ENCODE data around the gene FOXP1.

Gene FOXP1

GRCh38 chr3:71469138-71469435, 114.4 kb downstream of the FOXP1 start:
- DNase-seq: no peak

DNA sequence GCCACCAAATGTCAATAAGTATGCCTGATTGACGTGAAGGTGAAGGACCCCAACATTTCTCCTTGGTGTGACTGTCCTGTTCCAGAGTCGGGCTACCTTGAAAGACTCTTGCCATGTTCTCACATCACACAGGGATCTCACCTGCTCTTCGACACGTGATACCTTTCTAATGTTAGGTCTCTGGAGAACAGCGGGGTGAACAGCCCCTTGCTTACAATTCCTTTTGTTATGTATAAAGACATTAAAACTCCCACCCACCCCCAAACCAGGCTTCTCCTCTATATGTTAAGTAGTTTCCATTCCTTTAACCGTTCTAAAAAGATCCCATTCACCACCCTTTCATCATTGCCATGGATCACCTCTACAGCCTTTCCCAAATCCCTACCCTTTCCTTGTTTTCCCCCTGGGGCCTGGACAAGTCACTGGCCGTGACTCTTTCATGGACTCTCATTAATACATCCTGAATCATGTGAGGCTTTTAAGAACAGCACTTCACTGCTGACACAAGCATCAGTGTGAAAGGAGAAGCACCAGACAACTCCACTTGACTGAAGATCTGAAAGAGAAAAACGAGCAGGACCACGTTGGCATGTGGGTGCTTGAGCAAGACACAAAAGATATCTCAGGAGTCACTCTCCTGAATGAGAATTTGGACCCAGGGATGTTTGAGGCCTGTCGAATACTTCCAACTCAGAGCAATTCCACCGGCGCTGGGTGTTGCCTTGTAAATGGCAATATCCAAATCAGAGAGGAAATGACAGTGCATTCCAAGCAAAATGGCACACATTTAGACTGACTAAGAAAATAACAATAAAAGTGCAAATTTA, 115.0 kb downstream of the FOXP1 start:
- DNase-seq: no peak

DNA sequence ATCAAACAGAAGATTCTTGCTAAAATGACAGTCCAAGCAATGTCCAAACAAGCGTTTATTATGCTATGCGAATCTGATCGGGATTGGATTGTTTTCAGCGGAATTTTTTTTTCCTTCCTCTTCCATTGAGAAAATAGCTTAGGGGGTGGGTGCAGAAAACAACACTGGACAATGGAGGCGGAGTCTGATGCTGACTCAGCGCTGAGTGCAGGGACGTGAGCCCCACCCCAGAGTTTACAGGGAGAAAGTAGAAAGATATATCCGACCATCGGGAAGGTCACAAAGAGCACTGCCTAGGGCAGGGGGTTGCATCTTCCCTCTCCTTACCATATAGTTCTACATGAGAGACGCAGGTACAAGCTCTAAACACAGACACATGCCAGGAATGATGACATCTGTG, 117.0 kb downstream of the FOXP1 start:
- DNase-seq: no peak

DNA sequence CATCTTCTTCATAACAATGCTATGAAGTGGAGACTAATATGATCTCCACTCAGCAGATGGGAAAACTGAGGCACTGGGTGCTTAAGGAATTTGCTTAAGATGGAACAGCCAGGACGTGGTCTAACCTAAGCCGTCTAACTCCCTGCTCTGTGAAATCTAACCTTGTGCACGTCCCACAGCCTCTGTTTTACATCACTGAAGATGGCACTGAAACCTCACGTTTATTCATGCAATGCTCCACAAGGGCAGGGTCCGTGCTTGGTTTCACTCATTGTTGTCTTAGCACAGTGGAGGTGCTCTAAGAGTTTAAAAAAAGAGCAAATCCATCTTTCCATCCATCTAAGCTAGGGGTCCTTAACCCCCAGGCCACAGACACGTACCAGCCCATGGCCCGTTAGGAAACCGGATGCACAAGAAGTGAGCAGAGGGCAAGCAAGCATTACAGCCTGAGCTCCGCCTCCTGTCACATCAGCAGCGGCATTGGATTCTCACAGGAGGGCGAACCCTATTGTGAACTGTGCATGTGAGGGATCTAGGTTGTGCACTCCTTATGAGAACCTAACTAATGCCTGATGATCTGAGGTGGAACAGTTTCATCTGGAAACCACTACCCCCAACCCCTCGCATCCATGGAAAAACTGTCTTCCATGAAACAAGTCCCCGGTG, 118.0 kb downstream of the FOXP1 start:
- no peak for DNase-seq

- DNase-seq: no peak
Observed at GRCh38 chr3:71464613-71465012, 118.9 kb downstream of the FOXP1 start.

GRCh38 chr3:71463617-71464016, 119.9 kb downstream of the FOXP1 start:
- DNase-seq: no peak

GRCh38 chr3:71462586-71462985, 120.9 kb downstream of the FOXP1 start:
- DNase-seq: no peak

- DNase-seq: no peak
Observed at GRCh38 chr3:71461749-71462483, 121.6 kb downstream of the FOXP1 start.

- DNase-seq: no peak
Observed at GRCh38 chr3:71461114-71461513, 122.4 kb downstream of the FOXP1 start.

GRCh38 chr3:71458895-71459294, 124.6 kb downstream of the FOXP1 start:
- DNase-seq: no peak

DNA sequence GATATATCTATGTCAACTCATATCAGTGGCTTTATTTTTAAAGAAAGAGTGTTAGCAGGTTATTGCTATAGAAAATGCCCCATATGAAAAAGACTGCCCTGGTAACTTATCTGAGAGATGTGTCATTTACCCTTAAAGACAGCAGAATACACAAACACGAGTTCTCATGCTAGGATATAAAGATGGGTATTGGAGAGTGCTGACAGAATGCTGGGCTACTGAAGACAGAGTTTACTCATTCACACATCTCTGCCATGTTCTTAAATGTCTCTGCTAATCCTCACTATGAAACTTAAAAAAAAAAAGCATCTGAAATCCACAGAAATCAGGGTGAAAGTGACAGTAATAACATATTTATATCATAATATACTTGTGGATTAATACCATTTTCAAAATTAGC, 126.7 kb downstream of the FOXP1 start:
- DNase-seq: no peak

DNA sequence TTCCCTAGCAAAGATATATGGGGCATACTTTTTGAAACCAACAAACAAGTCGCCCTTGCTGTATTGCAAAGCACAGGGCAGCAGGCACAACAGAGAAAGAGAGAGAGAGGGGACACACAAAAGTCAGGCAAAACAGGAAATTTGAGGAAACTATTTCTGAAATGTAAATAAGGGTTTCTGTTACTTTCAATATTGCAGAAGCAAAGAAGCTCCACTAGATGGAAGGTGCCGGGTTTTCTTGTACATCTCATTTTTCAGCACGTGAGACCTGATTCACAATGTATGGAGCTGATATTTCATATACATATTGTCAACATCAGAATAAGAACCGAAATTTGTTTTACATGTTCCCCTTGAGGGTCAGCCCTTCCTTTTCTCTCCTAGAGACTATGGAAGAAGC, 127.4 kb downstream of the FOXP1 start:
- no peak for DNase-seq

- DNase-seq: no peak
Observed at GRCh38 chr3:71454512-71455403, 128.8 kb downstream of the FOXP1 start.

- no peak for DNase-seq
Observed at GRCh38 chr3:71453822-71454511, 129.6 kb downstream of the FOXP1 start.

- DNase-seq: no peak
Observed at GRCh38 chr3:71453319-71453718, 130.2 kb downstream of the FOXP1 start.

DNA sequence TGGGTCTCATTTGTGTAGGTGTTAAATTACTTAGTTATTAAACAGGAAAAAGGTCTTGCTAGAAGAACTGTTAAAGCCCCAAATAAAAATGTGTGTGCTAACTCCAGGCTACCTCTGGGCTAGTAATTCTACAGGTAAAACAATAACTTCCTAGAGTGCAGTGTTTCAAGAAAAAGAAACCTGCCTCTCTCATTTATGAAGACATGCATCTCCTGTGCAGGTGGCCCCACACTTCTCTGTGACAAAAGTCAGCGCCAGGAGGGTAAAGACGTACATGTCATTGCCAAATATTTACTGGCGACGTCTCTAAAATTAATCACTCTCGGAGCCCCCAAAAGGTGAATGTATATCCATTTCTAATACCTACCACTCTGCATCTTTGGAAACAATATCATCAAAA, 131.7 kb downstream of the FOXP1 start:
- no peak for DNase-seq

- no peak for DNase-seq
Observed at GRCh38 chr3:71451060-71451459, 132.5 kb downstream of the FOXP1 start.

- no peak for DNase-seq
Observed at GRCh38 chr3:71450162-71450561, 133.4 kb downstream of the FOXP1 start.

- peak; percentile 46 for DNase-seq
Observed at GRCh38 chr3:71447803-71448202, 135.7 kb downstream of the FOXP1 start.

- DNase-seq: no peak
Observed at GRCh38 chr3:71447197-71447596, 136.3 kb downstream of the FOXP1 start.

DNA sequence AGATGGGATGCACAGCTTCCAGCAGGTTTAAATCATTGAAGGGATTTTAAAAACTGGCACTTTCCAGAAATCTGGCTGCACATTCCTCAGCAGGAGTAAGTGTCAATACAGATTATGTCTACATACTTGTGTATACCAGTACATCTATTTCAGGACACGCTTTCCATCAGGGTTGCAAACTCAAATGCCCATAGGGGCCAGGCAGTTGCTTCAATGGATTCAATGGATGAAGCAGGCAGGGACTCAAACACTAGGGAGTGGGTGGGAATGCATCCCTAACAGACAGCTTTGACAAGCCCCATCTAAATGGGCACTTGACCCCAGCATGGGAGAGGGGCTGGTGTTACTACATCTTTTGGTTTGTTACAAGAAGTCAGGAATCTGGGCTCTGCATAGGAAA, 136.8 kb downstream of the FOXP1 start:
- DNase-seq: no peak

GRCh38 chr3:71446260-71446659, 137.3 kb downstream of the FOXP1 start:
- no peak for DNase-seq
